Keratinocyte (primary cell): ENCODE data around the gene HSH2D.

Source experiments
- CTCF ChIP-seq, 3 experiments: IDR thresholded peaks in 1 of 3; conservative IDR thresholded peaks in 1 of 3; optimal IDR thresholded peaks in 1 of 3; 2 replicates in 2 of 3; 3 replicates in 1 of 3; pipeline versions ENCODE3 to v1.5.1; 2011; ENCODE audit warnings: low read length in 3 of 3, mild to moderate bottlenecking in 3 of 3, moderate library complexity in 2 of 3, control low read depth in 1 of 3, inconsistent platforms in 1 of 3; ENCODE audit not compliant: insufficient read depth in 2 of 3; ENCODE audit errors: extremely low read depth in 1 of 3
- EZH2 ChIP-seq: IDR thresholded peaks from one replicate; pipeline ENCODE4 v1.6.1; 2012; ENCODE audit warnings: inconsistent platforms, mild to moderate bottlenecking, low read length, moderate library complexity

GRCh38 chr19:16121967-16122366, 21.5 kb upstream of the HSH2D start:
- TF ChIP-seq CTCF (optimal IDR thresholded peaks at IDR 0.05 in 1 of 3, IDR thresholded peaks at IDR 0.05 in 1 of 3, conservative IDR thresholded peaks at IDR 0.05 in 1 of 3; ENCODE audit: extremely low read depth in 1 of 3, insufficient read depth in 2 of 3, low read length in 3 of 3) (no peak), EZH2 (no peak)
